Mesenchymal stem cell (in vitro differentiated cells and primary cell): Measurements from ENCODE around the gene OTUD5.

ENCODE experiments used
- DNase-seq: peaks from one replicate; pipeline ENCODE4 v3.0.0-alpha.2; 2013
- H2AFZ ChIP-seq: one replicate; pipeline ENCODE4 v1.6.1; 2013; ENCODE audit warnings: low read depth, mild to moderate bottlenecking, control low read depth, inconsistent platforms, low read length, moderate library complexity
- H2AK5ac ChIP-seq: 2 replicates; pipeline ENCODE4 v1.6.1; 2013; ENCODE audit warnings: low read length, moderate library complexity, mild to moderate bottlenecking, inconsistent platforms; ENCODE audit not compliant: severe bottlenecking
- H2BK120ac ChIP-seq: one replicate; pipeline ENCODE4 v1.6.1; 2013; ENCODE audit warnings: low read depth, mild to moderate bottlenecking, inconsistent platforms, low read length, moderate library complexity
- H2BK12ac ChIP-seq, 2 experiments: one replicate each; pipeline ENCODE4 v1.6.1; 2013; ENCODE audit warnings: inconsistent platforms in 2 of 2, low read length in 2 of 2, mild to moderate bottlenecking in 2 of 2, moderate library complexity in 2 of 2, control low read depth in 1 of 2
- H2BK15ac ChIP-seq: one replicate; pipeline ENCODE4 v1.6.1; 2013; ENCODE audit warnings: mild to moderate bottlenecking, low read depth, inconsistent platforms; ENCODE audit not compliant: poor library complexity, severe bottlenecking
- H2BK5ac ChIP-seq: 2 replicates; pipeline ENCODE4 v1.6.1; 2013; ENCODE audit warnings: low read depth, mild to moderate bottlenecking, low read length, control low read depth, inconsistent platforms; ENCODE audit not compliant: poor library complexity, severe bottlenecking
- H3K14ac ChIP-seq, 2 experiments: one replicate each; pipeline ENCODE4 v1.6.1; 2013; ENCODE audit warnings: inconsistent platforms in 2 of 2, low read length in 2 of 2, control low read depth in 1 of 2, mild to moderate bottlenecking in 1 of 2, moderate library complexity in 1 of 2
- H3K18ac ChIP-seq, 2 experiments: one replicate each; pipeline ENCODE4 v1.6.1; 2013; ENCODE audit warnings: inconsistent platforms in 2 of 2, low read length in 2 of 2, control low read depth in 1 of 2, low read depth in 1 of 2, mild to moderate bottlenecking in 1 of 2
- H3K23ac ChIP-seq, 2 experiments: one replicate each; pipeline ENCODE4 v1.6.1; 2013; ENCODE audit warnings: inconsistent platforms in 2 of 2, low read length in 2 of 2, mild to moderate bottlenecking in 2 of 2, moderate library complexity in 2 of 2, control low read depth in 1 of 2
- H3K27ac ChIP-seq: 2 replicates; pipeline ENCODE4 v1.5.1; 2013; ENCODE audit warnings: mild to moderate bottlenecking, moderate library complexity, low read length, control low read depth, inconsistent platforms; ENCODE audit not compliant: poor library complexity, severe bottlenecking
- H3K27me3 ChIP-seq, 2 experiments: 2 replicates each; pipeline versions ENCODE4 v1.6.1 to v1.7.0; 2013; ENCODE audit warnings: low read length in 2 of 2, mild to moderate bottlenecking in 2 of 2, moderate library complexity in 2 of 2, control low read depth in 1 of 2, inconsistent platforms in 1 of 2; ENCODE audit not compliant: control insufficient read depth in 1 of 2, insufficient read depth in 1 of 2
- H3K36me3 ChIP-seq, 2 experiments: 2 replicates each; pipeline versions ENCODE4 v1.6.1 to v1.7.0; 2013; ENCODE audit warnings: low read length in 2 of 2, control low read depth in 1 of 2, inconsistent platforms in 1 of 2, low read depth in 1 of 2, mild to moderate bottlenecking in 1 of 2; ENCODE audit not compliant: insufficient read depth in 2 of 2, control insufficient read depth in 1 of 2
- H3K4ac ChIP-seq, 2 experiments: one replicate each; pipeline ENCODE4 v1.6.1; 2013; ENCODE audit warnings: inconsistent platforms in 2 of 2, low read length in 2 of 2, mild to moderate bottlenecking in 2 of 2, moderate library complexity in 2 of 2, control low read depth in 1 of 2, low read depth in 1 of 2
- H3K4me1 ChIP-seq: 2 replicates; pipeline ENCODE4 v1.6.1; 2013; ENCODE audit warnings: low read depth, low read length, control low read depth; ENCODE audit not compliant: control insufficient read depth, insufficient read depth
- H3K4me2 ChIP-seq: 2 replicates; pipeline ENCODE4 v1.6.1; 2013; ENCODE audit warnings: low read length, mild to moderate bottlenecking, inconsistent platforms; ENCODE audit not compliant: poor library complexity, severe bottlenecking
- H3K4me3 ChIP-seq, 2 experiments: 2 replicates each; pipeline versions ENCODE4 v1.5.1 to v1.7.0; 2013; ENCODE audit warnings: low read length in 2 of 2, mild to moderate bottlenecking in 2 of 2, control low read depth in 1 of 2, low read depth in 1 of 2; ENCODE audit not compliant: insufficient read depth in 1 of 2
- H3K79me1 ChIP-seq: replicated peaks from 2 replicates; pipeline ENCODE4 v1.6.1; 2013; ENCODE audit warnings: mild to moderate bottlenecking, control low read depth, low read length, inconsistent platforms; ENCODE audit not compliant: poor library complexity, severe bottlenecking
- H3K9ac ChIP-seq: 2 replicates; pipeline ENCODE4 v1.7.0; 2013; ENCODE audit warnings: mild to moderate bottlenecking, low read length, moderate library complexity
- H3K9me3 ChIP-seq: 2 replicates; pipeline ENCODE4 v1.7.0; 2013; ENCODE audit warnings: mild to moderate bottlenecking, low read length; ENCODE audit not compliant: control insufficient read depth
- H4K8ac ChIP-seq: one replicate; pipeline ENCODE4 v1.6.1; 2013; ENCODE audit warnings: inconsistent platforms, mild to moderate bottlenecking, low read length, moderate library complexity
- H4K91ac ChIP-seq: one replicate; pipeline ENCODE4 v1.6.1; 2013; ENCODE audit warnings: mild to moderate bottlenecking, low read length, inconsistent platforms
- WGBS: methylation state at CpG from one replicate; pipeline ENCODE4 v1.1.7; 2013; ENCODE audit warnings: mixed read lengths; 5-methylcytosine and 5-hydroxymethylcytosine counted together

OTUD5 gene

GRCh38 chrX:48902776-48903175 lies 54.6 kb downstream of the OTUD5 start:
- Histone ChIP-seq H3K4ac (no peak overlapping the region), H3K4me3 (no peak overlapping the region), H3K4me1 (peaks cover 8% of the 10 kb centered on the region), H3K27ac (no peak overlapping the region), H2BK120ac (no peak overlapping the region), H2BK5ac (no peak overlapping the region), H3K4me2 (no peak overlapping the region), H2AFZ (no peak overlapping the region), H2AK5ac (no peak overlapping the region), H2BK12ac (no peak overlapping the region), H3K9me3 (no peaks in the 10 kb centered on the region), H3K36me3 (peaks cover 52 to 58% of the 10 kb centered on the region in 2 experiments), H3K79me1 (peaks cover 7% of the 10 kb centered on the region), H3K23ac (no peak overlapping the region), H4K91ac (no peak overlapping the region), H4K8ac (no peak overlapping the region), H3K18ac (no peak overlapping the region), H3K27me3 (no peaks in the 10 kb centered on the region), H3K9ac (no peak overlapping the region), H3K14ac (no peak overlapping the region), H2BK15ac (no peak overlapping the region)
- 91% methylated on average over 14 of the region's 14 CpGs for WGBS
- DNase-seq: no peak

DNA sequence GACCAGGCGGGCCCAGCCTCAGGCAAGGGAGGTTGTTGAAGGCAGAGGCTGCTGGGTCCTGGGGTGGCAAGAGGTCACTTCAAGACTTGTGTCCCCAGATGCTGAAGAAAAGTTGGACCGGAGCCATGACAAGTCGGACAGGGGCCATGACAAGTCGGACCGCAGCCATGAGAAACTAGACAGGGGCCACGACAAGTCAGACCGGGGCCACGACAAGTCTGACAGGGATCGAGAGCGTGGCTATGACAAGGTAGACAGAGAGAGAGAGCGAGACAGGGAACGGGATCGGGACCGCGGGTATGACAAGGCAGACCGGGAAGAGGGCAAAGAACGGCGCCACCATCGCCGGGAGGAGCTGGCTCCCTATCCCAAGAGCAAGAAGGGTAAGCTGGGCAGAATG lies 55.3 kb downstream of the OTUD5 start:
- H2AFZ ChIP-seq: no peak overlapping the region
- H3K18ac ChIP-seq: no peak overlapping the region
- H3K4ac ChIP-seq: no peak overlapping the region
- H3K4me1 ChIP-seq: peaks cover 8% of the 10 kb centered on the region
- H2AK5ac ChIP-seq: no peak overlapping the region
- no peaks in the 10 kb centered on the region for H3K27me3 ChIP-seq
- no peak overlapping the region for H2BK5ac ChIP-seq
- H3K23ac ChIP-seq: no peak overlapping the region
- no peak overlapping the region for H3K9ac ChIP-seq
- no peak overlapping the region for H2BK12ac ChIP-seq
- no peak overlapping the region for H4K8ac ChIP-seq
- peaks cover 52 to 54% of the 10 kb centered on the region in 2 experiments for H3K36me3 ChIP-seq
- H3K14ac ChIP-seq: no peak overlapping the region
- DNase-seq: no peak
- H3K27ac ChIP-seq: no peak overlapping the region
- H3K4me3 ChIP-seq: no peak overlapping the region
- H3K4me2 ChIP-seq: no peak overlapping the region
- no peak overlapping the region for H4K91ac ChIP-seq
- H3K9me3 ChIP-seq: no peaks in the 10 kb centered on the region
- H2BK120ac ChIP-seq: no peak overlapping the region
- no peak overlapping the region for H2BK15ac ChIP-seq
- 96% methylated on average over 20 of the region's 20 CpGs for WGBS
- H3K79me1 ChIP-seq: peaks cover 7% of the 10 kb centered on the region

DNA sequence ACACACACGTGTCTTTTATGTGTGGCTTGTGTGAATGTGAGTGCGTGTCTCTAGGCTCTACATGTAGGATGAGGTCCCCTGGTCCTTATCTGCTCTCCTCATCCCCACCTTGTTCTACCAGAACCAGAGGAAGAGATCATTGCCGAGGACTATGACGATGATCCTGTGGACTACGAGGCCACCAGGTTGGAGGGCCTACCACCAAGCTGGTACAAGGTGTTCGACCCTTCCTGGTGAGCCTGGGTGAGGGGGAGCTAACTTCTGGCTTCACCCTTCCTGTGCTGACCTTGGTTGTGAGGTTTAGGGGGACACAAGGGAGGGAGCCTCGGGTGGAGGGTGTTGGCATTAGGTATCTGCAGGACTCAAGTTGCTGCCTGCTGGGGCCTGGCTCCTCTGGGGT lies 56.3 kb downstream of the OTUD5 start:
- H3K4ac ChIP-seq: no peak overlapping the region
- no peak overlapping the region for H2AFZ ChIP-seq
- peak overlapping the region; percentile 5 for H2BK120ac ChIP-seq
- no peak overlapping the region for H3K27ac ChIP-seq
- no peak overlapping the region for H4K91ac ChIP-seq
- no peak overlapping the region for H3K4me3 ChIP-seq
- H3K9me3 ChIP-seq: no peaks in the 10 kb centered on the region
- H3K23ac ChIP-seq: no peak overlapping the region
- no peak overlapping the region for H2BK5ac ChIP-seq
- H3K4me2 ChIP-seq: no peak overlapping the region
- no peak overlapping the region for H4K8ac ChIP-seq
- DNase-seq: no peak
- no peak overlapping the region for H3K14ac ChIP-seq
- H3K18ac ChIP-seq: no peak overlapping the region
- H3K27me3 ChIP-seq: no peaks in the 10 kb centered on the region
- H3K4me1 ChIP-seq: peaks cover 11% of the 10 kb centered on the region
- H3K79me1 ChIP-seq: peaks cover 5% of the 10 kb centered on the region
- H3K36me3 ChIP-seq: peaks cover 45 to 47% of the 10 kb centered on the region in 2 experiments
- H2AK5ac ChIP-seq: no peak overlapping the region
- no peak overlapping the region for H2BK12ac ChIP-seq
- H2BK15ac ChIP-seq: no peak overlapping the region
- no peak overlapping the region for H3K9ac ChIP-seq
- 88% methylated on average over 5 of the region's 7 CpGs for WGBS

DNA sequence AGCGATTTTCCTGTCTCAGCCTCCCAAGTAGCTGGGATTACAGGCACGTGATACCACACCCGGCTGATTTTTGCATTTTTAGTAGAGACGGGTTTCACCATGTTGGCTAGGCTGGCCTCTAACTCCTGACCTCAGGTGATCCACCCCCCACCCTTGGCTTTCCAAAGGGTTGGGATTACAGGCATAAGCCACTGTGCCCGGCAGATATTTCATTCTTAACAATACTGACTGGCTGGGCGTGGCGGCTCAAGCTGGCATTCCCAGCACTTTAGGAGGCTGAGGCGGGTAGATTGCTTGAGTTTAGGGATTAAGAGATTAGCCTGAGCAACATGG lies 58.4 kb downstream of the OTUD5 start:
- no peak overlapping the region for H2BK12ac ChIP-seq
- H3K79me1 ChIP-seq: peaks cover 10% of the 10 kb centered on the region
- no peak overlapping the region for H2AK5ac ChIP-seq
- no peaks in the 10 kb centered on the region for H3K27me3 ChIP-seq
- no peaks in the 10 kb centered on the region for H3K9me3 ChIP-seq
- no peak overlapping the region for H4K91ac ChIP-seq
- H2BK5ac ChIP-seq: no peak overlapping the region
- H3K36me3 ChIP-seq: peaks cover 37 to 38% of the 10 kb centered on the region in 2 experiments
- DNase-seq: no peak
- peaks cover 11% of the 10 kb centered on the region for H3K4me1 ChIP-seq
- H3K4me3 ChIP-seq: no peak overlapping the region
- no peak overlapping the region for H2BK120ac ChIP-seq
- H3K23ac ChIP-seq: no peak overlapping the region
- over 99% methylated on average over 8 of the region's 8 CpGs for WGBS
- no peak overlapping the region for H2AFZ ChIP-seq
- H3K14ac ChIP-seq: no peak overlapping the region
- H3K4ac ChIP-seq: no peak overlapping the region
- H2BK15ac ChIP-seq: no peak overlapping the region
- H4K8ac ChIP-seq: no peak overlapping the region
- H3K27ac ChIP-seq: no peak overlapping the region
- H3K9ac ChIP-seq: peak overlapping the region; percentile 97
- no peak overlapping the region for H3K4me2 ChIP-seq
- no peak overlapping the region for H3K18ac ChIP-seq
